PC-9 (cell line): ENCODE data around the gene GLT1D1.

ENCODE experiments used
- CTCF ChIP-seq: fragments of 200-600 bp; sonication (generic); conservative IDR thresholded peaks from 2 replicates; pipeline ENCODE4 v1.6.1; 2017; ENCODE audit warnings: mixed run types, antibody characterized with exemption, mild to moderate bottlenecking, moderate library complexity
- EZH2 ChIP-seq: fragments of 200-600 bp; sonication (generic); IDR thresholded peaks from 2 replicates; pipeline ENCODE4 v1.8.0; 2017; ENCODE audit warnings: antibody characterized with exemption, low read depth

DNA sequence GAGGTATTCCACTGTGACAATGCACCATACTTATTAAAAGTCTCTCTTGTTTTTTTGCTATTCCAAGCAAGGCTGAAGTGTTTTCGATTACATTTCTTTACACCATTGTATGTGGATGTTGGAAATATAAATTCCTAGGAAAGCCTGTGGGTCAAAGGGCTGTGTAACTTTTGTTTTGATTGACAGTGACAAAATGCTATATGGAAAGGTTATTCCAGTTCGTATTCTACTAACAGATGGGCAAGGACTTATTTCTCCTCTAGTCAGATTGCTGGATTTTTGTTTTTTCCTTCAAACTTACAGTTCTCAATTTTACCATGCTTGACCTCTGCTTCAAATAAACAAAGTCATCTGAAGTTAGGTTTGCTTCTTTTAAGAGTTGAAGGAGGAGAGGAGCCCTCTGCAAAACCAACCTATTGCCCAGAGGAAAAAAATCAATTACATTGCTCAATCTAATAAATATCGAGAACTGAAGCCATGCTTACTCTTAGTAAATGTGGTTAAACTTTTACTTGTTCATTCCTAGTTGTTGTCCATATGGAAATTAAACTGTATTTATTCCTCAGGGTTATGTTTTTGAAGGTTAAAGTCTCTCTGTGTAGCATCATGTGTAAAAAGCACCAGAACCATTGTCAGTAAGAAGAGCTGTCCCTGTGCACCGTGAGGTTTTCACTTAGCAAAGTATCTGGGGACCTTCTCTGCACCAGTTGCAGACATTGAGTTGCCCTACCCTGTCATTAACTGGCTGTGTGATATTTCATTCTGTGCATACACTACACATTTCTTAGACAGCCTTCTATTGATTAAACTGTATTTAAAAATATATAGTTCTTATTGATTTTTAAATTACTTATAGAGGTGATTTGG lies 26.9 kb downstream of the GLT1D1 start:
- no peak for TF ChIP-seq CTCF
- no peak for TF ChIP-seq EZH2
